HG03175 (cell line): ENCODE measurements around the gene SERPINE1.

ENCODE experiments used
- ATAC-seq: cut with Tn5 transposase; IDR thresholded peaks from one replicate; pipeline ENCODE4 v1.9.1; 2021; ENCODE audit warnings: mild to moderate bottlenecking, moderate library complexity; ENCODE audit not compliant: unreplicated experiment

Gene SERPINE1

DNA sequence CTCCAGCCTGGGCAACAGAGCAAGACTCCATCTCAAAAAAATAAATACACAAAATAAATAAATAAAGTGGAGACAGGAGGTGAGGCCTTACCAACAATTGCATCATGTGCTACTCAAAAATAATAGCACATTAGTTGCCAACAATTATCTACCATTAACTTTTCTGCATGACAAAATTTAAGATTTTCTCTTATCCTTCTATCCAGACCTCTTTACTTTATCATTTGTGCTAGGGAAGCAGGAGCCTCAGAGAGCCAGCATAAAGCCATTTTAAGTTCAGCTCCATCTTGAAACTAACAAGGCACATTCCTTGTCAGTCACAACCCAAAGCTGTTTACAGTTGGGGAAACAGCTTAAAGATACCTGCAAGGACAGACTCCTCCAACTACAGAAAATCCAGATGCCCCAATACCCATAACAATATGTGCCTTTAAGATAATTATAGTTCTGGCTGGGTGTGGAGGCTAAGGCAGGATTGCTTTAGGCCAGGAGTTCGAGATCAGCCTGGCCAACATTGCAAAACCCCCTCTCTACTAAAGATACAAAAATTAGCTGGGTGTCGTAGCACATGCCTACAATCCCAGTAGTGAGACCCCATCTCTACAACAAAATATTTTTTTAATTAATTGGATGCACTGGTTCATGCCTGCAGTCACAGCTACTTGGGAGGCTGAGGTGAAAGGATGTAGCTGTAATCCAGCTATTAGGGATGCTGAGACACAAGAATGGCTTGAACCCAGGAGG is 25.2 kb downstream of the SERPINE1 start:
- ATAC-seq, result no peak

GRCh38 chr7:101153969-101154692 is 27.2 kb downstream of the SERPINE1 start, which contains the start of gene AP1S1:
AP1S1 (plus strand) TSS chr7:101154476; CDS start chr7:101154515, 39 bp downstream.
- peak; percentile 79 for ATAC-seq

GRCh38 chr7:101154693-101155102 is 27.8 kb downstream of the SERPINE1 start:
- ATAC-seq, result peak; percentile 13

DNA sequence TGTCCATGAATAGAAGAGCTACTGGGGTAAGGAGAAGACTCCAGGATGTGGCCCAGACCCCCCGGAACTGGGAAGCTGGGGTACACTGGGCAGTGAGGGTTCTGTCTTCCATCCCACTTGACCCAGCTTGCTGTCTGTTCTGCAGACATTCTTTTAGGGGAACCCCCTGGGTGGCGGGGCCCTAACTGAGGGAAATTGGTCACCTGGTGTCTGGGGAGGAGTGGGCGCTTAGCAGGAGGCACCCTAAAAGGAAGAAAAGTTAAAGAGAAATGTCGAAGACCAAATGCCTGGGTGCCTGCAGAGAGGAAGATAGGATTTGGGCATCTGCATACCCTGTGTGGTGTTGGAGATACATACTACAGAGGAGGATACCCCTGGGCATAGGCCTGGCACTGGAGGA is 28.4 kb downstream of the SERPINE1 start:
- no peak for ATAC-seq

- no peak for ATAC-seq
These were observed 29.4 kb downstream of the SERPINE1 start for GRCh38 chr7:101156277-101156676.

- no peak for ATAC-seq
These were observed 30.1 kb downstream of the SERPINE1 start for GRCh38 chr7:101156866-101157589.

GRCh38 chr7:101159696-101160674 is 33.1 kb downstream of the SERPINE1 start:
- ATAC-seq, result no peak

GRCh38 chr7:101160910-101161309 is 34.0 kb downstream of the SERPINE1 start:
- ATAC-seq, result no peak

- ATAC-seq, result no peak
These were observed 35.0 kb downstream of the SERPINE1 start for GRCh38 chr7:101161692-101162471.

DNA sequence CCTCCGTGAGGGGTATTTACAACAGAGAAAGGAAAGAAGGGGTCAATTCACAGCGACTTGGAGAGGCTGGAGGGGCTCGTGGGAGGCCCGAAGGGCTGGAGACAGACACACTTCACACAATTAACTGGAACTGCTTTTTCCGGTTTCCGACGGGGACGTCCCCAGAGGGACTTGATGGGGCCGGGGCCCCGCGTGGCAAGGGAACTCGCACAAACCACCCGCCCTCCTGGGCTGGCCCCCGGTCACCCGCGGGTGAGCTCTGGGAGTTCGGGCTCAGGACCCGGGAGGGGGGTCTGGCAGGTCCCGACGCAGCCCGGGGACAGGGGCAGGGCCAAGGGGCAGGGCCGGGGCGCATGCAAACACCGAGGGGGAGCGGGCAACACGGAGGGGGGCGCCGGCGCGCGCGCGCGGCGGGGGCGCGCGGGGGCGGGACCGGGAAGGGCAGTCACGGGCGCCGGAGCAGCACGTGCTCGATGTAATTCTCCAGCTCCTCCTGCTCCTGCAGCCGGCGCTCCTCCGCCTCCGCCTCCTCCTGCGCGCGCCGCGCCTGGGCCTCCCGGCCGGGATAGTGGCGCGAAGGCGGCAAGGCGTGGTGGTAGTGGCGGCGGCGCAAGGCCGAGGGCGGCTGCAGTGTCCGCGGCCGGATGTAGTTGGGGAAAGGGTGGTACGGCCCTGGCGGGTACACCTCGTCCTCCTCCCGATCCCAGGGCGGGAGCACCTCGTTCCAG is 35.8 kb downstream of the SERPINE1 start:
- no peak for ATAC-seq

DNA sequence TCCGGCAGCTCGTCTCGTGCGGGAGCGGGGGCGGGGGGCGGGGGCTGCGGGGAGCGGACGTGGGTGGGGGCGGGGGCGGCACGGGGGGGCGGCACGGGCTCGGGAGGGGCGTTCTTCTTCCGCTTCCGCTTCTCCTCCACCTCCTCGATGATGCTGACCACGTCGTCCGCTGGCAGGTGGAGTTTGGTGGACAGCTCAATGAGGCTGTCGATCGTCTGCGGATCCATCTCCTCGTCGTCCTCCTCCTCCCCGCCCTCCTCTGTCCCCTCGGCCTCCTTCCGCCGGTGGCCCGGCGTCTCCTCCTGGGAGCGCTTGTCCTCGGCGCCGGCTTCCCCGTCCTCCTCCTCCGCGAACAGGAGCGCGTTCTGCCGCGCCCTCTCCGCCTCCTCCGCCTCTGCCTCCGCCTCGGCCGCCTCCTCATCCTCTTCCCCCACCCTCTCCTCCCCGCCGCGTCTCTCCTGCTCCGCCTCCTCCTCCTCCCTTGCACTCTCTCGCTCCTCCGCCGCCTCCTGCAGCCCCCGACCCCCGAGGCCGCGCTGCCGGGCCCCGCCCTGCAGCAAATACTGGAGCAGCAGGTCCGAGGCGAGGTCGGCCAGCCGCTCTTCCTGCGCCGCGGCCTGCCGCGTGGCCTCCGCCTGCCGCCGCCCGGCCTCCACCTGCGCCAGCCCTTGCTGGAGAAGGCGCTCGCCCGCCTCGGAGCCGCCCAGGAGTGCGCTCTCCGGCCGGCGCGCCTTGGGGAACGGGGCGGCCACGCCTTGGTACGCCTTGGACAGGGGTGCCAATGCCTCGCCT is 36.6 kb downstream of the SERPINE1 start:
- ATAC-seq, result no peak

DNA sequence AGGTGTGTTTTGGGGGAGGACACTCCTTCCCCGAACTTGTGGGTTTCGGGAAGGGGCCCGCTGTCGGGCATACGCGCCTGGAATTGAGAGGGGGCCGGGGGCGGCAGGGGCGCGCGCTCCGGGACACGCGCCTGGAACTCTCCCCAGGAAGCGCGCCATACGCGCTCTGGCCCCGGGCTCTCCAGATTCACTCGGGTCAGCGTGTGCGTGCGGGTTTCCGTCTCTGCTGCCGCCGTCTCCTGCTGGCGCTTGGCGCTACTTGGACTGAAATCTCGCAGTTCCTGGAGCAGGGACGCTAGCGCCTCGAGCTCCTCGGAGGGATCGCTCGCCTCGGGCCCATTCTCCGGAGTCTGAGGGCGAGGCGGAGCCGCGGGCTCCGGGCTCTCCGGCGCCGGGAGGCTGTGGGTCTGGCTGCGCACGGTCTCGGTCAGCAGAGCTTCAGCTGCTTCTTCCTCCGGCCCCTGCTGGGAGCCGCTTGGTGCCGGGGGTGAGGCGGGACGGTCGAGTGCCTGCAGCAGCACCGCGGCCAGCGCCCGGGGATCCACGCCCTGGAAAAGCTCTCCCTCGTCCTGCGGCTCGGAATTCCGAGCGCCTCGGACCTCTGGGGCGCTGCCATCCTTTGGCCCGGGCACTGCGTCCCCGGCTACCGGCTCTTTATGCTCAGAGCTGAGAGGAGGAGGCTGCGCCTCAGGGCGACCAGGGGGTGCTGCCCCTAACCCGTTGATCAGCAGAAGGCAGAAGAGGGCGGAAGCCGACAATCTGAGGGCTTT is 37.4 kb downstream of the SERPINE1 start:
- no peak for ATAC-seq

DNA sequence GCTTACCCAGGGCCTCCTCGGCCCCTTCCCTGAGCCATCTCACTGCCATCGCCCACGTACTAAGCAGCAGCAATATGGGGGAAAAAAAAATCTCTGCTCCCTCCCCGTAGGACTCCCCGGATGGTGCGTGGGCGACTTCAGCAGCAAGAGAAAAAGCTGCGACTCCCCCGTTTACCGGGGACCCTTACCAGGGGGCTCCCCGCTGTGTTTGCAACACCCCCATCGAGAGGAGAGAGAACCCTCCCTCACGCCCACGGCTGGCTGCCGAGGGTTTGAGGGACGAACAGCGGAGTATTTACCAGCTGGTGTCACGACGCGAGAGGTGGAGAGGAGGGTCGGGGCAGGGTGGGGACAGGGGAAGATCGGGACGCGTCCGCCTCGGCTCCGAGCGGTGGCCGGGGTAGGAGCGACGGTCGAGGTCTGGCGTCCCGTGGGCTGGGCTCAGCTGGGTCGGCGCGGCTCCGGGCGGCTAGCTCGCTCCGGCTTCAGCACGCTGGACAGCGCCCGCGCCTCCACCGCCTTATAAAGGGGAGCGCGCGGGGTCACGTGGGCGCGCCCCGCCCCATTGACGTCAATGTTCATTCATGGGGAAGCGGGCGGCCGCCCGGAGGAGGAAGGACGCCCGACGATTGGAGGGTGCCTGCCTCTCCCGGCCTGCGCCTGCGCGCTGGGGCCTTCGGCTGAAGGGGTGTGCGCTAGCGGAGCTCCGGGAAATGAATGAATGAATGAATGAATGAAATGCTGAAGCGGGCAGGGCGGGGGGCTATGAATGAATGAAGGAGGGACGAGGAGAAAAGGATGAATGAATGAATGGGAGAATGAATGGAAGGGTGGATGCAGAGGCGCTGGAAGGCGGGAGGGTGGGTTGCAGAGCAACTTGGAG is 38.4 kb downstream of the SERPINE1 start, which contains the start of gene VGF:
TSS of gene VGF (minus strand) at position 495 of the 883 bp plus-strand sequence. CDS start 726 bp downstream, outside the sequence.
- ATAC-seq, result peak; percentile 66

DNA sequence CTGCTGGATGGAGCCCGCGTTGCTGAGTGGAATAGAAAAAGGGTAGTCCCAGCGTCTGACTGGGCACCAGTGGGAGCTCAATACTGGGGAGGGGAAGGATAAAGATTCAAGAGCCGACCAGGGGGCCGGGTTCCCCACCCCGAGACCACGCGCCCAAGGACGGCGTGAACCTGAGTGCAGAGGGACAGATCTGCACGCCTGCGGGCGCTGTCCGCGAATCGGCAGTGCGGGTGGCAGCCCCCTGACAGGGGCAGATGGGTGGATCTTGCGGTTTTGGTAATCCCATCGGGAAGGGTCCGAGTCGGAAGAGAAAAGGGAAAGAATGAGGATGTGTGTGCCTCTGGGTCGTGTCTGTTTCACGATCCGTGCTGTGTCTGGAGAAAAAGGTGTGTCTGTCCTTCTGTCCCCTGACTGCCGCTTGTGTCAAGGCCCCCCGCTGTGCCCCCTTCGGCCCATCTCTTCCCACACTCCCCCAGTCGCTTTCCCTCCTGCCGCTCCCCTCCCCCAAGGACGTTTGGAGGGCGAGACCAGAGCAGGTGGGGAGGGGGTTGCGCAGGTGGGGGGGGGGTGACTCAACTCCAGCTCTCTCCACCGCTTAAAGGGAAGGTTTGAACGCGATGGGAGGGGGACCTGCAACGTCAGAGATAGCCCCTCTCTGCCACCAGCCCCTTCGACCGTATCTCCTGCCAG is 39.2 kb downstream of the SERPINE1 start:
- no peak for ATAC-seq

DNA sequence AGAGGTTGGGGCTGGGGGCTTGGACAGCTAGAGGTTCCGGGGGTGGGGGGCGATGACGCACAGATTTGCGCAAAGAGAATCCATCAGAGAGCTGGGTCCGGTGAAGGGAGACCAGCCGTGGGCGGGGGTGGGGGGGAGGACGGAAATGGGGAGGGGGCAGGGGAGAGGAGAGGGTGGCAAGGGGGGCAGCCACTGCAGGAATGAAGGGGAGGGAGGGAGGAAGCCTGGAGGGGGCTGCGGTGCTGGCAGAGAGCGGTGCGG is 39.7 kb downstream of the SERPINE1 start:
- ATAC-seq, result no peak
